ENCODE data around the gene POU5F2. TPM values are rescaled to one million over a fixed set of nuclear protein-coding genes. Genes with fewer than 3 reads are reported as not detected.

POU5F2 gene
- total and polyA plus RNA-seq, 8 donors, result 0.03 to 8.3 (median 2.6) TPM; not detected in 1

DNA sequence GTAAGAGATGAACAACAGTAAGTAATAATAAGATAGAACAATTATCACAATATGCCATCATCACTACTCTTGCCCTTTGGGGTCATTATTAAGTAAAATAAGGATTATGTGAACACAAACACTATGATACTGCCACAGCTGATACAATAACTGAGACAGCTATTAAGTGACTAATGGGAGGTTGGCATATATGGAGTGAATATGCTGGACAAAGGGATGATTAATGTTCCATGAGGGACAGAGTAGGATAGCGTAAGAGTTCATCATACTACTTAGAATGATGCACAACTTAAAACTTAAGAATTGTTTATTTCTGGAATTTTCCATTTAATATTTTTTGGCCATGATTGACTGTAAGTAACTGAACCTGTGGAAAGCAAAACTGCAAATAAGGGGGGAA, 16.6 kb downstream of the POU5F2 start:
- WGBS, 5 donors, result 95 to 100% (median 96%) methylated on average over 1 of the region's 1 CpG
- Histone ChIP-seq H3K9me3 (no peaks in the 10 kb centered on the region), H3K4me3 (no peak overlapping the region), H3K27me3 (no peaks in the 10 kb centered on the region), H3K36me3 (no peaks in the 10 kb centered on the region), H3K27ac (no peak overlapping the region), H3K4me1 (no peaks in the 10 kb centered on the region)
- intact Hi-C loops (cut with DNase I; ENCODE audit: low total_unique reads), result no loop called here
- DNase-seq, result no peak
- TF ChIP-seq POLR2A (IDR thresholded peaks at IDR 0.05) (no peak), EP300 (IDR thresholded peaks at IDR 0.05) (no peak), POLR2AphosphoS5 (IDR thresholded peaks at IDR 0.05) (no peak)
- TF ChIP-seq, protein P1, sequence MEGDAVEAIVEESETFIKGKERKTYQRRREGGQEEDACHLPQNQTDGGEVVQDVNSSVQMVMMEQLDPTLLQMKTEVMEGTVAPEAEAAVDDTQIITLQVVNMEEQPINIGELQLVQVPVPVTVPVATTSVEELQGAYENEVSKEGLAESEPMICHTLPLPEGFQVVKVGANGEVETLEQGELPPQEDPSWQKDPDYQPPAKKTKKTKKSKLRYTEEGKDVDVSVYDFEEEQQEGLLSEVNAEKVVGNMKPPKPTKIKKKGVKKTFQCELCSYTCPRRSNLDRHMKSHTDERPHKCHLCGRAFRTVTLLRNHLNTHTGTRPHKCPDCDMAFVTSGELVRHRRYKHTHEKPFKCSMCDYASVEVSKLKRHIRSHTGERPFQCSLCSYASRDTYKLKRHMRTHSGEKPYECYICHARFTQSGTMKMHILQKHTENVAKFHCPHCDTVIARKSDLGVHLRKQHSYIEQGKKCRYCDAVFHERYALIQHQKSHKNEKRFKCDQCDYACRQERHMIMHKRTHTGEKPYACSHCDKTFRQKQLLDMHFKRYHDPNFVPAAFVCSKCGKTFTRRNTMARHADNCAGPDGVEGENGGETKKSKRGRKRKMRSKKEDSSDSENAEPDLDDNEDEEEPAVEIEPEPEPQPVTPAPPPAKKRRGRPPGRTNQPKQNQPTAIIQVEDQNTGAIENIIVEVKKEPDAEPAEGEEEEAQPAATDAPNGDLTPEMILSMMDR (IDR thresholded peaks at IDR 0.05), result no peak

DNA sequence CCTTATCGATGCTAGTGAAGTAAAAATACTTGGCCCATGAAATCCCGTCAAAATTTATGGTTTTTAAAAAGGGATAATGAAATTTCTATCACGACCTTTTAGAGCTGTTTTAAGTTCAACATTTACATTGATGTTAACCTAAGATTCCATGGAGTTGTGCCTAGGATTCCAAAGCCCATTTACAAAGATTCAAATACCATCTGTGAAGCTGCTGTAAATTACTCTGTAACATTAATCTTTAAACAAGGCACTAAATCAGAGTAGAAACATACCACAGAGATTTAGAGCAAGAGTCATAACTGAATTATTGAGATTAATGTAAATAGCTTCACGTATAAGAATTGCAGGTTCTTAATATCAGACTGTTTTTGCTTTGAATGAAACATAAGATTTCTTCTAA, 17.7 kb downstream of the POU5F2 start:
- H3K9me3 ChIP-seq, result no peaks in the 10 kb centered on the region
- no peak overlapping the region for H3K4me3 ChIP-seq
- no peaks in the 10 kb centered on the region for H3K4me1 ChIP-seq
- no peak for DNase-seq
- TF ChIP-seq, protein P1 (IDR thresholded peaks at IDR 0.05), result no peak
- no peak for TF ChIP-seq POLR2AphosphoS5 (IDR thresholded peaks at IDR 0.05)
- no peak for TF ChIP-seq EP300 (IDR thresholded peaks at IDR 0.05)
- no peak for TF ChIP-seq POLR2A (IDR thresholded peaks at IDR 0.05)
- WGBS, 5 donors, result 76 to 84% (median 80%) methylated on average over 4 of the region's 4 CpGs
- H3K27me3 ChIP-seq, result no peaks in the 10 kb centered on the region
- H3K27ac ChIP-seq, result no peak overlapping the region
- H3K36me3 ChIP-seq, result no peaks in the 10 kb centered on the region
- intact Hi-C loops (cut with DNase I; ENCODE audit: low total_unique reads), result no loop called here

DNA sequence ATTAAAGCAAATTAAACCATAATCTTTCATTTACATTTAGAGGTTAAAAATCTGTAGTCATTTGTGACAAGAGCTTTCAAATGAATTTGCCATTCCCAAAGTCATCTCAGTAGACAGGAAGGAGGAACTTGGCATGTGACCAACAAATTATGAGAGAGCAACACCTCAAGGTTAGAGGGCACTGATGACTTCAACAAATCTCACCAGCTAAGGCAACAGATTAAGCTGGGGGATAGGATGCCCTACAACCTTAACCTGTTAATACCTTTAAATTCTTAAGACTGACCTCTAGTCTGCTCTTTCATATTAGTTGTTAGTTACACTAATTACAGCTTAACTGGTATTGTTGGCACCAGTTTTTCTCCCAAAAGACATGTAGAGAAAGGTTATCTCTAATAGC, 18.4 kb downstream of the POU5F2 start:
- no peaks in the 10 kb centered on the region for H3K9me3 ChIP-seq
- peak in 1 of 2 donors; percentile 15 for DNase-seq
- intact Hi-C loops (cut with DNase I; ENCODE audit: low total_unique reads), result no loop called here
- no peak overlapping the region for H3K27ac ChIP-seq
- H3K4me3 ChIP-seq, result no peak overlapping the region
- H3K4me1 ChIP-seq, result no peaks in the 10 kb centered on the region
- no peaks in the 10 kb centered on the region for H3K27me3 ChIP-seq
- no peaks in the 10 kb centered on the region for H3K36me3 ChIP-seq
- no peak for TF ChIP-seq POLR2AphosphoS5 (IDR thresholded peaks at IDR 0.05)
- no peak for TF ChIP-seq EP300 (IDR thresholded peaks at IDR 0.05)
- TF ChIP-seq POLR2A (IDR thresholded peaks at IDR 0.05), result no peak
- TF ChIP-seq, protein P1 (IDR thresholded peaks at IDR 0.05), result no peak

- TF ChIP-seq EP300 (IDR thresholded peaks at IDR 0.05) (no peak), POLR2AphosphoS5 (IDR thresholded peaks at IDR 0.05) (no peak), POLR2A (IDR thresholded peaks at IDR 0.05) (no peak)
- TF ChIP-seq, protein P1 (IDR thresholded peaks at IDR 0.05), result no peak
- intact Hi-C loops (cut with DNase I; ENCODE audit: low total_unique reads), result no loop called here
These were observed 18.8 kb downstream of the POU5F2 start for GRCh38 chr5:93722588-93722987.

More at GRCh38 chr5:93722588-93722987, 18.8 kb downstream of the POU5F2 start:
- no peak for DNase-seq
- no peaks in the 10 kb centered on the region for H3K27me3 ChIP-seq
- H3K4me1 ChIP-seq, result no peaks in the 10 kb centered on the region
- H3K27ac ChIP-seq, result no peak overlapping the region
- H3K36me3 ChIP-seq, result no peaks in the 10 kb centered on the region
- H3K9me3 ChIP-seq, result no peaks in the 10 kb centered on the region
- H3K4me3 ChIP-seq, result no peak overlapping the region
- 67 to 79% (median 75%) methylated on average over 3 of the region's 3 CpGs for WGBS, 5 donors
